GM12878 (cell line): ENCODE results near the gene ANO1. TPM values are rescaled to one million over a fixed set of nuclear protein-coding genes. Genes with fewer than 3 reads are reported as not detected.

Experiments used
- ATAC-seq: fragments of 200-7000 bp; cut with Tn5 transposase; 3 replicates; pipeline ENCODE4 v1.9.1; 2020; ENCODE audit warnings: mild to moderate bottlenecking, moderate library complexity
- BruUV-seq: library from RNA; stranded (reverse); fragments of 400-500 nt; replicated peaks from 2 replicates; lab custom pipeline; 2021; lab: Mats Ljungman, UMichigan
- CTCF ChIA-PET: fragments of 300-600 bp; sonication (Branson Sonifier 250); formaldehyde crosslinking; extraction: SDS; loops from one replicate; lab custom pipeline; 2021; ENCODE audit warnings: inconsistent platforms; lab: Yijun Ruan, JAX
- POLR2A ChIA-PET: fragments of 350-600 bp; formaldehyde crosslinking; extraction: SDS; loops from one replicate; lab custom pipeline; 2021; ENCODE audit warnings: inconsistent platforms; lab: Charles Lee
- RAD21 ChIA-PET: fragments of 300-600 bp; sonication (Branson Sonifier 250); formaldehyde crosslinking; loops from one replicate; lab custom pipeline; 2023; ENCODE audit warnings: antibody characterized with exemption; ENCODE audit not compliant: unreplicated experiment; lab: Charles Lee
- SMC1A ChIA-PET: fragments of 300-600 bp; sonication (Branson Sonifier 250); formaldehyde crosslinking; loops from one replicate; lab custom pipeline; 2023; ENCODE audit not compliant: unreplicated experiment, uncharacterized antibody; lab: Charles Lee
- DNase-seq: peaks from one replicate; pipeline ENCODE4 v3.0.0-alpha.2; 2011; ENCODE audit warnings: low read depth, low spot score
- FAIRE-seq: peaks from 3 replicates; lab custom pipeline; 2011; peaks lifted over from hg19 to GRCh38; lab: Jason Lieb, UNC
- H2AFZ ChIP-seq: 2 replicates; pipeline ENCODE4 v1.6.0; 2011; ENCODE audit warnings: low read depth, low read length, control low read depth; ENCODE audit not compliant: control insufficient read depth
- H3K27ac ChIP-seq: 2 replicates; pipeline ENCODE4 v1.5.1; 2011; ENCODE audit warnings: control low read depth; ENCODE audit not compliant: control insufficient read depth, insufficient read depth
- H3K27me3 ChIP-seq, 2 experiments: replicated peaks in 1 of 2; 2 replicates each; pipeline versions ENCODE4 v1.6.0 to v1.6.1; 2011; ENCODE audit warnings: low read length in 1 of 2; ENCODE audit not compliant: control insufficient read depth in 2 of 2, insufficient read depth in 2 of 2
- H3K36me3 ChIP-seq, 2 experiments: 2 replicates each; pipeline ENCODE4 v1.5.1; 2011; ENCODE audit warnings: low read length in 1 of 2; ENCODE audit not compliant: control insufficient read depth in 2 of 2, insufficient read depth in 2 of 2
- H3K4me1 ChIP-seq: 2 replicates; pipeline ENCODE4 v1.6.1; 2011; ENCODE audit warnings: mild to moderate bottlenecking, low read length, moderate library complexity, mixed read lengths; ENCODE audit not compliant: control insufficient read depth, insufficient read depth
- H3K4me2 ChIP-seq: 2 replicates; pipeline ENCODE4 v1.6.0; 2011; ENCODE audit warnings: control low read depth; ENCODE audit not compliant: control insufficient read depth, insufficient read depth
- H3K4me3 ChIP-seq: fragments of 200-600 bp; sonication (generic); 2 replicates; pipeline ENCODE4 v1.5.1; 2016
- H3K79me2 ChIP-seq: 2 replicates; pipeline ENCODE4 v1.6.0; 2011; ENCODE audit warnings: low read length; ENCODE audit not compliant: control insufficient read depth, insufficient read depth
- H3K9ac ChIP-seq: 2 replicates; pipeline ENCODE4 v1.8.0; 2011; ENCODE audit warnings: low read length, control low read depth, mixed read lengths; ENCODE audit not compliant: control insufficient read depth, insufficient read depth
- H3K9me3 ChIP-seq: replicated peaks from 3 replicates; pipeline ENCODE4 v1.5.1; 2011; ENCODE audit warnings: mild to moderate bottlenecking, low read length; ENCODE audit not compliant: control insufficient read depth, insufficient read depth
- H4K20me1 ChIP-seq: 2 replicates; pipeline ENCODE4 v1.6.0; 2011; ENCODE audit not compliant: control insufficient read depth, insufficient read depth
- CEBPB ChIP-seq, 2 experiments: fragments of 150-350 bp in 1 of 2; IDR thresholded peaks; 2 replicates each; pipeline ENCODE4 v1.6.1; 2012 to 2014; ENCODE audit warnings: low read depth in 2 of 2, low read length in 2 of 2, borderline replicate concordance in 1 of 2, inconsistent platforms in 1 of 2
- EED ChIP-seq: sonication (generic); IDR thresholded peaks from 2 replicates; pipeline ENCODE4 v1.6.1; 2016; ENCODE audit warnings: antibody characterized with exemption, low read depth
- HDAC6 ChIP-seq: fragments of 200-600 bp; sonication (generic); IDR thresholded peaks from one replicate; pipeline ENCODE4 v1.8.0; 2017; ENCODE audit warnings: antibody characterized with exemption; ENCODE audit not compliant: unreplicated experiment
- NFXL1 ChIP-seq: fragments of 450-650 bp; IDR thresholded peaks from 2 replicates; pipeline ENCODE4 v1.6.1; 2017; ENCODE audit warnings: antibody characterized with exemption, mild to moderate bottlenecking, borderline replicate concordance
- NR2C1 ChIP-seq: fragments of 450-650 bp; IDR thresholded peaks from 2 replicates; pipeline ENCODE4 v1.6.1; 2017; ENCODE audit warnings: antibody characterized with exemption, mild to moderate bottlenecking, moderate library complexity
- NR2C2 ChIP-seq: IDR thresholded peaks from 2 replicates; pipeline ENCODE4 v1.6.1; 2011; ENCODE audit warnings: borderline replicate concordance, low read depth; ENCODE audit not compliant: control insufficient read depth, insufficient read length
- TARDBP ChIP-seq: IDR thresholded peaks from 2 replicates; pipeline ENCODE4 v1.6.1; 2016; ENCODE audit warnings: borderline replicate concordance
- TBL1XR1 ChIP-seq: IDR thresholded peaks from 2 replicates; pipeline ENCODE4 v1.6.1; 2012; ENCODE audit warnings: low read depth, low read length, improper control_type of control experiment
- TCF3 ChIP-seq: IDR thresholded peaks from 2 replicates; pipeline ENCODE4 v1.6.1; 2012; ENCODE audit warnings: low read depth, mild to moderate bottlenecking, low read length, borderline replicate concordance; ENCODE audit not compliant: insufficient read depth
- WRNIP1 ChIP-seq: IDR thresholded peaks from 2 replicates; pipeline ENCODE4 v1.6.1; 2011; ENCODE audit warnings: low read depth, low read length, improper control_type of control experiment, borderline replicate concordance
- ZBED1 ChIP-seq: IDR thresholded peaks from 2 replicates; pipeline ENCODE4 v1.6.1; 2016; ENCODE audit warnings: borderline replicate concordance
- ZNF24 ChIP-seq: fragments of 450-650 bp; IDR thresholded peaks from 2 replicates; pipeline ENCODE4 v1.6.1; 2017; ENCODE audit warnings: antibody characterized with exemption, mild to moderate bottlenecking
- ZNF384 ChIP-seq: IDR thresholded peaks from 2 replicates; pipeline ENCODE4 v1.6.1; 2012; ENCODE audit warnings: low read depth, mild to moderate bottlenecking, low read length, improper control_type of control experiment, borderline replicate concordance
- ZSCAN29 ChIP-seq: fragments of 450-650 bp; IDR thresholded peaks from 2 replicates; pipeline ENCODE4 v1.6.1; 2017; ENCODE audit warnings: mild to moderate bottlenecking, moderate library complexity
- WGBS: methylation state at CpG from one replicate; pipeline ENCODE4 v1.1.6; 2016; ENCODE audit warnings: low lambda C conversion rate; ENCODE audit not compliant: insufficient replicate concordance, insufficient coverage; ENCODE audit errors: missing lambda C conversion rate; 5-methylcytosine and 5-hydroxymethylcytosine counted together
- in situ Hi-C: fragments of 300-500 bp; cut with MboI; formaldehyde crosslinking; loops from 9 replicates; pipeline ENCODE4 v1.14.3; 2018; ENCODE audit warnings: mixed read lengths
- intact Hi-C: fragments of 100-400 bp; cut with micrococcal nuclease; formaldehyde crosslinking; loops from one replicate; pipeline ENCODE4 v1.14.2; 2022; ENCODE audit not compliant: unreplicated experiment
- polyA plus RNA-seq, 11 experiments: library from polyadenylated mRNA; depleted of rRNA in 4 of 11; unstranded in 6 of 11; stranded (reverse) in 5 of 11; fragments of >200 nt; fragmentation: Nextera tagmentation in 4 of 11; fragmentation: Illumina TruSeq in 1 of 11; extraction: Ambion mirVana in 4 of 11; extraction: Trizol in 1 of 11; gene quantifications; 1 replicate in 1 of 11; 2 replicates in 10 of 11; pipeline versions ENCODE4 v1.2.1 to v1.2.3, GENCODE V29; 2011 to 2016; ENCODE audit warnings: inconsistent platforms in 2 of 11, missing spikeins in 2 of 11, low read depth in 1 of 11
- total RNA-seq, 4 experiments: library from RNA; depleted of rRNA in 3 of 4; stranded (reverse); fragments of >200 nt in 3 of 4; fragmentation: Illumina TruSeq in 1 of 4; extraction: Trizol in 1 of 4; gene quantifications; 2 replicates each; pipeline versions ENCODE4 v1.2.1 to v1.2.3, GENCODE V29; 2013 to 2021
- TF ChIP-seq, protein P1 (sequence below): fragments of 150-350 bp; IDR thresholded peaks from 2 replicates; pipeline ENCODE4 v1.6.1; 2014; ENCODE audit warnings: mild to moderate bottlenecking, low read depth, low read length
- TF ChIP-seq, protein P2 (sequence below): fragments of 450-650 bp; formaldehyde crosslinking; IDR thresholded peaks from 2 replicates; pipeline ENCODE4 v1.5.0; 2022; ENCODE audit warnings: mild to moderate bottlenecking, missing genetic modification characterization

The ANO1 gene
- total and polyA plus RNA-seq, 10 of the 15 experiments (the other 5 are each of a cell fraction or from before 2014, with no cell fraction given), result 0.01 to 0.38 (median 0.06) TPM; not detected in 7

DNA sequence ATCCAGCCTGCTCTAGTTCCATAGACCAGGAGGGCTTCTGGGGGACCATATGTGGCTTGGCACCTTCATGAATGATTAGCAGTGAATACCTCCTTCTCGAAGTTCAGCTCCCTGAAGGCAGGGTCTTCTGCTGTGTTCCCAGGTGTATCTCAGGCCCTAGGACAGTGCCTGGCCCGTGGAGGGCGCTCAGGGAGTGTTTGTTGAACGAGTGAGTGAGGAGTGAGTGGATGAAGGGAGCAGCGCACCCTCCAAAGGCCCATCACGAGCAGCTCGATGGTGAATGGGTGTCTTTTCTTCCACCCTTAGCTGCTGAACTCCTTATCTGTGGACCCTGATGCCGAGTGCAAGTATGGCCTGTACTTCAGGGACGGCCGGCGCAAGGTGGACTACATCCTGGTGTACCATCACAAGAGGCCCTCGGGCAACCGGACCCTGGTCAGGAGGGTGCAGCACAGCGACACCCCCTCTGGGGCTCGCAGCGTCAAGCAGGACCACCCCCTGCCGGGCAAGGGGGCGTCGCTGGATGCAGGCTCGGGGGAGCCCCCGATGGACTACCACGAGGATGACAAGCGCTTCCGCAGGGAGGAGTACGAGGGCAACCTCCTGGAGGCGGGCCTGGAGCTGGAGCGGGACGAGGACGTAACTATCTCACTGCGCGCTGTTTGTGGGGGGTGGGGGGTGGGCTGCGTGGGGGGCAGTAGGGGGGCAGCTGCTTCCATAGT is 9.5 kb downstream of the ANO1 start (continued):
- TF ChIP-seq, protein P1, sequence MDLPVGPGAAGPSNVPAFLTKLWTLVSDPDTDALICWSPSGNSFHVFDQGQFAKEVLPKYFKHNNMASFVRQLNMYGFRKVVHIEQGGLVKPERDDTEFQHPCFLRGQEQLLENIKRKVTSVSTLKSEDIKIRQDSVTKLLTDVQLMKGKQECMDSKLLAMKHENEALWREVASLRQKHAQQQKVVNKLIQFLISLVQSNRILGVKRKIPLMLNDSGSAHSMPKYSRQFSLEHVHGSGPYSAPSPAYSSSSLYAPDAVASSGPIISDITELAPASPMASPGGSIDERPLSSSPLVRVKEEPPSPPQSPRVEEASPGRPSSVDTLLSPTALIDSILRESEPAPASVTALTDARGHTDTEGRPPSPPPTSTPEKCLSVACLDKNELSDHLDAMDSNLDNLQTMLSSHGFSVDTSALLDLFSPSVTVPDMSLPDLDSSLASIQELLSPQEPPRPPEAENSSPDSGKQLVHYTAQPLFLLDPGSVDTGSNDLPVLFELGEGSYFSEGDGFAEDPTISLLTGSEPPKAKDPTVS, result no peak

DNA sequence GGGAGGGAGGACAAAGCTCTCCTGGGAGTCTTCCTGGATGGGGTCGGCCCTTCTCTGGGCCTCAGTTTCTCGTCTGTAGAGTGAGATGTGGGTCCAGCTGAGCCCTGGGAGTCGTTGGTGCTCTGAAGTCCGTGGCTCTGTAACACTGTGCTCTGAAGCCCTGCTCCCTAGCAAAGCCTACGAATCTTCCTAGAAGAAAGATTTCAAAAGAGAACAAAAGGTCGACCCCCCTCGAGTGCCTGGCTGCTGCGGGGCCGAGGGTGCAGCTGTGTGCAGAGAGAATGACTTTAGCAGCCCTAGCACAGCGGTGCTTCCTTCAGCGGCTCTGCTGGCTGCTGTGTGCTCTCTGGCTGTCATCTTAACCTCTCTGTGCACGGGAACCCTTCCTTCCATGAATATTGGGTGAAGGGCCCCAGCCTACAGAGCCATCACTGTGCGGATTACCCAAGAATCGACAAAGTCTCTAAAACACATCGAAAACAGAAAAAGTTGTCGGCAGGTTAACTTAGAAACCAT is 10.7 kb downstream of the ANO1 start:
- H2AFZ ChIP-seq, result no peak overlapping the region
- no peak for DNase-seq
- RAD21 ChIA-PET, result no interaction called here
- no peaks in the 10 kb centered on the region for H3K36me3 ChIP-seq
- H3K9me3 ChIP-seq, result no peaks in the 10 kb centered on the region
- no peak for ATAC-seq
- TF ChIP-seq TCF3 (no peak), TARDBP (no peak), ZBED1 (no peak), TBL1XR1 (no peak), EED (no peak), NR2C1 (no peak), NR2C2 (no peak), HDAC6 (no peak), ZNF384 (no peak), ZNF24 (no peak), CEBPB (IDR thresholded peaks at IDR 0.05; ENCODE audit: borderline replicate concordance in 1 of 2, low read depth in 2 of 2, low read length in 2 of 2) (no peak), NFXL1 (no peak), WRNIP1 (no peak), ZSCAN29 (no peak)
- TF ChIP-seq, protein P2, sequence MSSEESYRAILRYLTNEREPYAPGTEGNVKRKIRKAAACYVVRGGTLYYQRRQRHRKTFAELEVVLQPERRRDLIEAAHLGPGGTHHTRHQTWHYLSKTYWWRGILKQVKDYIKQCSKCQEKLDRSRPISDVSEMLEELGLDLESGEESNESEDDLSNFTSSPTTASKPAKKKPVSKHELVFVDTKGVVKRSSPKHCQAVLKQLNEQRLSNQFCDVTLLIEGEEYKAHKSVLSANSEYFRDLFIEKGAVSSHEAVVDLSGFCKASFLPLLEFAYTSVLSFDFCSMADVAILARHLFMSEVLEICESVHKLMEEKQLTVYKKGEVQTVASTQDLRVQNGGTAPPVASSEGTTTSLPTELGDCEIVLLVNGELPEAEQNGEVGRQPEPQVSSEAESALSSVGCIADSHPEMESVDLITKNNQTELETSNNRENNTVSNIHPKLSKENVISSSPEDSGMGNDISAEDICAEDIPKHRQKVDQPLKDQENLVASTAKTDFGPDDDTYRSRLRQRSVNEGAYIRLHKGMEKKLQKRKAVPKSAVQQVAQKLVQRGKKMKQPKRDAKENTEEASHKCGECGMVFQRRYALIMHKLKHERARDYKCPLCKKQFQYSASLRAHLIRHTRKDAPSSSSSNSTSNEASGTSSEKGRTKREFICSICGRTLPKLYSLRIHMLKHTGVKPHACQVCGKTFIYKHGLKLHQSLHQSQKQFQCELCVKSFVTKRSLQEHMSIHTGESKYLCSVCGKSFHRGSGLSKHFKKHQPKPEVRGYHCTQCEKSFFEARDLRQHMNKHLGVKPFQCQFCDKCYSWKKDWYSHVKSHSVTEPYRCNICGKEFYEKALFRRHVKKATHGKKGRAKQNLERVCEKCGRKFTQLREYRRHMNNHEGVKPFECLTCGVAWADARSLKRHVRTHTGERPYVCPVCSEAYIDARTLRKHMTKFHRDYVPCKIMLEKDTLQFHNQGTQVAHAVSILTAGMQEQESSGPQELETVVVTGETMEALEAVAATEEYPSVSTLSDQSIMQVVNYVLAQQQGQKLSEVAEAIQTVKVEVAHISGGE, result no peak
- in situ Hi-C loops (no loop called here), intact Hi-C loops (no loop called here)
- no TSS peak for BruUV-seq
- no peak overlapping the region for H3K27ac ChIP-seq
- no peaks in the 10 kb centered on the region for H3K4me1 ChIP-seq
- SMC1A ChIA-PET, result no interaction called here
- H3K4me3 ChIP-seq, result no peak overlapping the region
- H3K9ac ChIP-seq, result no peak overlapping the region
- POLR2A ChIA-PET, result no interaction called here
- WGBS, result 33% methylated on average over 16 of the region's 16 CpGs
- H3K4me2 ChIP-seq, result no peak overlapping the region
- CTCF ChIA-PET, result no interaction called here
- no peaks in the 10 kb centered on the region for H3K79me2 ChIP-seq
- no peak for FAIRE-seq
- peaks cover 2 to 3% of the 10 kb centered on the region in 2 experiments; a peak in 2 of 4 replicates for H3K27me3 ChIP-seq
- H4K20me1 ChIP-seq, result no peaks in the 10 kb centered on the region
